GM19397 (cell line): ENCODE data around the gene NCKAP5.
A peak's percentile ranks its signal among the peaks of the same experiment; 100 is the strongest.

ENCODE experiments used
- ATAC-seq: cut with Tn5 transposase; IDR thresholded peaks from one replicate; pipeline ENCODE4 v1.9.1; 2021; ENCODE audit warnings: mild to moderate bottlenecking, moderate library complexity; ENCODE audit not compliant: unreplicated experiment

NCKAP5 gene

DNA sequence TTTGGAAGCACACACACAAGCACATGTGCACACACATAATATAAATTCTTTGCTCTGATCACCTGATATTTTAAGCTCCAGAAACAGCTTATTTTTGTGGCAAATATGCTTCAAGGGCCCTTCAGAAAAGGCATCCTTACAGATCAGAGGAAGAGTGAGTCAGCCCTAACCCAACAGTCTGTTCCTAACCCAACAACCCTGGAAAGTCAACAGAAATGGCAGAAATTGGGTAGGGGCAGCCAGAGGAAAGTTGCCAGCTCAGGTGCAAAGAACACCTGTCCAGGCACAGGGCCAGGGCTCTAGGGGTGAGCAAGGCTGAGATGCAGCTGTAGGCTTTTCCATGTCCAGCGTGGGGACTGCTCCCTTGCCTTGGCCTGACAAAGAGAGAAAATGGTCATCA, 6.4 kb upstream of the NCKAP5 start:
- no peak for ATAC-seq

DNA sequence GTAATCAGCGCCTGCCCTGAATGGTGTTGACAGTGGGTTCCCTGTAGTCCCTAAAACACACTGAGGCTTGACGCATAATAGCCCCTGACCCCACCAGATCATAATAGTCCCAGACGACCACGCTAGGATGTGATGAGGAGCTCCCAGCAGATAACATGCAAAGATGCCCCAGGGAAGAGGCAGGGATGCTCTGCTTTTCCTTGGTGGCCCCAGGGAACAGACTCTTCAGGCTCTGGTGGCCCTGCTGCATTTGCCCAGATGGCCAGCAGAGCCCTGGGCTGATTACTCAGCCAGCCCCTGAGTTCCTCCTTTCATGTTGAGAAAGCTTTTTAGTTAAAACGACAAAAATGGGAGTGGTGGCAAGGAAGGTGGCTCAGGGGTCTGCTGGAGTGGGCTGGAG, 5.9 kb upstream of the NCKAP5 start:
- no peak for ATAC-seq

DNA sequence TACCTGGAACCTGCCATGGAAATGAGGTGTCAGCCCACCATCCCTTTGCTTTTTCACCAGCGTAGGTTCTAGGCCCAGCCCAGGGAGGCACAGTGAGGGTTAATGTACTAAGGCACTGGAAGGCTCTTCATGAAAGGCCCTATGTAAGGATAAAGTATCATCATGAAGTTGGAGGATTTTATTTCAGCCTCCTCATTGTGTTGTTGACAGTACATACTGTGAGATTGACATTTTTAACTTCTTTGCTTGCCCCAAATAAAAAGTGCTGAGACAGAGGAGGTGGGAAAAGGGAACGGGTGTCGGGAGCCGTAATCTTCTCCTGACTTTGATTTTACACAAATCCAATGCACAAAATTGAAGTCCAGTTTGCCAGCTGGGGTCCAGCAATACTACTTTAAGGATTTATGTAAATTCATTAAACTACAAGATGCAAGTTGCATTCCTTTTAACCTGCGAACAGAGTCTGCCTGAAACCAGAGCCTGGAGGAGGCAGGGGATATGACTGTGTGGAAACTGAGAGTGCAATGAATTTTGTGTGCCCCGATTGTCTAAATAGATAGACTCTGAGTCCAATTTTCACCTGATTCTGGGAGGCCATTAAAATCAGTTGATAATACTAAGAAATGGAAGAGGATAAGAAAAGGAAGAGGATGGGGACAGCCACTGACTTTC, 5.4 kb upstream of the NCKAP5 start:
- ATAC-seq, result no peak

DNA sequence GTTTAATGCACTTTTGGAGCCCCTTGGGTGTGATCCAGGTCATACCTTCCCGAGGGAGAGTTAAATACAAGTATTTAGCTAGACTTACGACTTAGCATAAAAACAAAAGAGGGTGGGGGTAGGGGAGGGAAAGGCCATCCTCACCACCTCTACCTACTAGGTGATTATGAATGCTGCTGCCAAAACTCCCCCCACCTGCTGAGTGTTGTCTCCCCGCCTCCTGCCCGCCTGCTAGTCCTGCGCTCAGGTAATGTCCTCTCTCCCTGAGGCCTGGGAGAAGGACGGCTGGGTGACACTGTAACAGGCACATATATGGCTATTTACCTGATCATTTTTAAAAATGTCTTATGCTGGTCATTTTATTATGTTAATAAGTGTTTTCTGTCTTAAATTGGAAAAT, 3.0 kb upstream of the NCKAP5 start:
- ATAC-seq, result no peak

- ATAC-seq, result no peak
These were observed 2.3 kb upstream of the NCKAP5 start for GRCh38 chr2:133570542-133570941.

DNA sequence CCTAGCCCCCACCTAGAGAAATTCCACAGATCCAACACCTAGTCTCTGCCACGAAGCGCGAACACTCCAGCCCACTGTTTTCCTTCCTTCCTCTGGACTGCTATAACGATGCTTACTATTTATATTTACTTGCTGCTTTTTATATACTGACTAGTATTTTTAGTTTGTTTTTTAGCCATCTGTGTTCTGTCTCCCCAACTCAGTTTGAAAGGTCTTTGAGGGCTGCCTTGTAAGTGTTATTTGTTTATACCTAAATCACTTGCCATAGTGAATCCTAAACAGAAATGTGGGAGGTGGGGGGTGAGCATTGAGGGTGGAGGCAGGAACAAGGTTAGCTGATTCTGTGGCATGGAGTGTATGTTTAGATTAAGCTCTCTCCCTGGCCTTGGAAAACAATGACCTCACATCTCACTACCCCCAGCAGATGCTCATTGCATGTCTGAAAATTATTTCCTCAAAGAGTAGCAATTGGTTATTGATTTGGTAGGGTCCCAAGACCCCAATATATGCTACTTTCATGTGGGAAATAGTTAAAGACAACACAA, 1.1 kb upstream of the NCKAP5 start:
- ATAC-seq, result no peak

- no peak for ATAC-seq
These were observed 335 bp upstream of the NCKAP5 start for GRCh38 chr2:133568598-133568997.

DNA sequence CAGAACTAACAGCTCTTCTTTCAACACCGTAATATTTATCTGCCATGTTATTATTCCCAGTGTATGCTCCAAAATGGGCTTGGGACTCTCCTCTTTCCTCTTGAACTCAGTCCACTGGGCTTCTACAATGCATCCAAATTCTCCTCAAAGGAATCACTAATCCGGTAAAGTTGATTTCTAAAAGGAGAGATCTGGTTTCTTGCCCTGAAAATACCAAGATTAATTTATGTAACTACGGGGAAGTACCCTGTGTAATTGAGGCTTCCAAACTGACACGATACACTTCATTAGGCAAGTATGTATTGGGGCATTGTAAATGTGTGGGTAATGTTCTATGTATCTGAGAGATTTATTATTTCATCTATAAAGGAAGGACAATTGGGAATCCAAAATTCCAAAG, 5.7 kb downstream of the NCKAP5 start:
- ATAC-seq, result no peak

DNA sequence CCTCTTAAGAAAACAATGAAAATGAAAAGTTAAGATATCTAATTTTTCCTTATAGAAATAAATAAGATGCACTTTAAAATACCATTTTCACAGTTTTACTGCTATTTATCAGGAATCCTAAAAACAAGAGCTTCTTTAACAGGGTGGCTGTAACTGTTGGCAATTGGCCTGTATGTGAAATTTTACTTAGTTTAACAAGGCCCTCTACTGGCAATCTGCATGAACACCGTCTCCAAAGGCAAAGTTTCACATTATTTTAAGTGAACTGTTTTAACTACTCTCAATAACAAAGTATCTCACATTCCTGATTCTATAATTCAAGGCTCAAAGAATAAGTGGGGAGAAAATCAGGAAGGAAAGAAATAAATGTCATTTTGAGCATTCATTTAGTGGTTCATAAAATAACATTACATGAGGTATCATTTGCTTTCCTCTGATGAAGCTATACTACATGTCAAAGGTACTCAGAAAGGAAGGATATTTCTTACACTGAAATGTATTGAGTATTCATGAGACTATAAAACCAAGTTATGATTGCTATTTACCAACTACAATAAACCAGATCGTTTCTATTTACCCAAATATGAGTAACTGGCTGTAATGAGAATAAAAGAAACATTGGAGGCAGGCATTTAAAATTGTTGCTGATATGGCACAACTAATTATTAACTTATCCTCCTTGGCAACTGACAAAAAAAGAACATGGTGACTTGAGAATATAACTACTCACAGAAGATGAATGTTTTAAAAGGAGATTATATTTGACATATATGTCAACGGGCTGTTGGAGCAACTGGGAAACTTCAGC, 7.0 kb downstream of the NCKAP5 start:
- peak; percentile 52 for ATAC-seq

GRCh38 chr2:133557614-133558013, 10.6 kb downstream of the NCKAP5 start:
- ATAC-seq, result no peak

- no peak for ATAC-seq
These were observed 14.3 kb downstream of the NCKAP5 start for GRCh38 chr2:133553838-133554408.

DNA sequence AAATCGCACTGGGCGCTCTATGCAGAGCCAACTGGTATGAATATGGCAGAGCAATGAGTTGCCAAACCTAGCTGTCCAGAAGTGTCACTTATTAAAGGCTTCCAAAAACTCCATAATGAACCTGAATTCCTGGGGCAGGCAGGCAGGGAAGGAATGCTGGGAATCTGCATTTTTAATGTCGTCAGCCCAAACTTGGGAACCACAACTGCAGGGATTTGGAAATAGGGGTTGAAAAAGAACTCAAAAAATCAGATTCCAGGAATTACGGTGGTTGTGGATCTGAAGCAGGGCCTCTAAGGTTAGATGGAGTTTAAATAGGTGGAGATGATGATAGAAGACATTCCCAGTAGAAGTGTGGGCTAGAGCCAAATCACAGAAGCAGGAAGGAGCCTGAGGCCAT, 15.0 kb downstream of the NCKAP5 start:
- no peak for ATAC-seq

GRCh38 chr2:133552821-133553220, 15.4 kb downstream of the NCKAP5 start:
- ATAC-seq, result no peak

DNA sequence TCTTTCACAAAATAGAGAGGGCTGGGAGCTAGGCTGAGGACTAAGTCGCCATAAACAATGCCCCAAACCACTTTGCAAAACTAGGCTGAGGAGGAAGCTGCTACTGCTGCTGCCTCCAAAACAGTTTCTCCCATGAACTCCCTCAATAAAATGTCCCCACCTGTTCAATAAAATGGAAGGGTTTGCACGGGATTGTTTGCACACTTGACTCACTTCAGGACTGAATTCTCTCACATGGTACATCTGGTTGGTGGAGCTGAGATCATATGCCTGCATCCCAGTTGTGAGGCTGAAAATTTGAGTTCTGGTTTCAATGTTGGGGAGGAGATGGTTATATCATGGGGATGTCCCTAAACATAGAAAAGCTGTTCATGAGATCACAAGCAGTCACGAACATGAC, 26.5 kb downstream of the NCKAP5 start:
- ATAC-seq, result no peak

DNA sequence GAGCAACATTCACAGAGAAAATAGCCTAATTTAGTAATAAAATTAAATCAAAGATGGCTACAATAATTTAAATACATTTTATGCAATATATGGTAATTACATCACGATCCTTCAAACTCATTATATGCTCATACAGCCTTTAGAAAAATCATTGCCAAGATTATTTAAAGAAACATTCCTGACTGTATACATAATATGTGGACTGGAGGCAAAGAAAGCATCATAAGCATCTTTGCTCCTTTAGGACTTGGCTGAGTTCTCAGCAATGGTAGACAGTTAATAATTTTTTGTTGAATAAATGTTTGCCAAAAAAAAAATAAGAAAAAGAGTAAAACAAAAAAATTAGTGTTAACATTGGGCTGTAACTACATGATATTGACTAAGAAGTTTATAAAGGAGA, 26.9 kb downstream of the NCKAP5 start:
- ATAC-seq, result no peak

DNA sequence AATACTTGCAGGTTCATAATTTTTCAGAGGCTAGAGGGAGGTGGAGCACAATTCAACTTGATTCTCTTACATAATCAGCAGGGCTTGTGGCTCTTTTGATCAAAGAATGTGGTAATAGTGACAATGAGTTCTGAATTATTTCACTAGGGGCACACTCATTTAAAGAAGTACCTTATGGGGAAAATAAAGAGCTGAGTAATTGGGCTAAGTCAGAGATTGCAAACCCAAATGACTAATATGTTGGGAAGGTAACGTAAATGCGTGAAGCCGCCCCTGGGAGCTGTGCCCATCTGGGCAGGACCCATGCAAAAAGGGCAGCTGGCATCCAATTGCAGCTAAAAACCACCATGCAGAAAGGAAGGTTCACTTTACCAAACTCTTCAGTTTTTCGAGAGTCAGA, 35.3 kb downstream of the NCKAP5 start:
- no peak for ATAC-seq

- ATAC-seq, result no peak
These were observed 36.9 kb downstream of the NCKAP5 start for GRCh38 chr2:133531382-133531781.

GRCh38 chr2:133530645-133531044, 37.6 kb downstream of the NCKAP5 start:
- ATAC-seq, result no peak

GRCh38 chr2:133526530-133527300, 41.5 kb downstream of the NCKAP5 start:
- no peak for ATAC-seq

- no peak for ATAC-seq
These were observed 42.4 kb downstream of the NCKAP5 start for GRCh38 chr2:133525613-133526529.
